ENCODE measurements around the gene LINC00237. TPM values are rescaled to one million over a fixed set of nuclear protein-coding genes. Genes with fewer than 3 reads are reported as not detected.

The LINC00237 gene
- total RNA-seq, 1 experiment from 2014 or later = not detected

DNA sequence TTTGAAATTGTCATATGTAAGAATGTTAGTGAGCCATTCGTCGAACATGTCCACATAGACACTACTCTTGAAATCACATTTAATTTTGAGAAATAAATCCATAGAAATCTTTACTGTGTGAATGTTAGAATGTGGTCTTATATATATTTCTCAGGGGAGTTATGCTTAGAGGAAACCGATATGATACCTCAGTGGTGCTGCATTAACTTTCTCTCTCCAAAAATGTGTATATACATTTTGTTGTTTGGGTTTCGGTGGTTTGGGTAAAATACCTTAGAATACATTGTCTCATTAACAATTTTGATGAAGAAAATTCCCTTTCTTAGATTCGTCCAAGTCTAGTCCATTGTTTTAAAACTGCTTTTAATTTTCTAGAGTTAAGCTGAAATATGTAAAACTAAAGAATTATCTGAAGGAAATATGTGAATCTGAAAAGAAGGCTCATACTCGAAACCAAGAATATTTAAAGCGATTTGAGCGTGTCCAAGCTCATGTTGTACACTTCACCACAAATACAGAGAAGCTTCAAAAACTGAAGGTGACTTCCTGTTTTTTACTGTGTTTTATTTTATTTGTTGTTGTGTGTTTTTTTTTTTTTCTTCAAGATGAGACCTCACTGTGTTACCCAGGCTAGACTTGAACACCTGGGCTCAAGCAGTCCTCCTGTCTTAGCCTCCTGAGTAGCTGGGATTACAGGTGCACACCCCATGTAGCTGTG lies 30.0 kb upstream of the LINC00237 start:
- no peak overlapping the region for H3K27ac Mint-ChIP-seq (ENCODE audit: low read depth, unreplicated experiment)
- no peaks in the 10 kb centered on the region for H3K27me3 Mint-ChIP-seq (ENCODE audit: insufficient read depth, unreplicated experiment)
- CTCF ChIA-PET = interaction anchor here (0.7 to 2.0 kb wide), 6 partner anchors 10 to 479 kb away, joined by 3 to 6 read pairs (median 3); partner anchors contain the start of gene KIZ
- H3K4me1 Mint-ChIP-seq (ENCODE audit: insufficient read depth, unreplicated experiment) = no peaks in the 10 kb centered on the region
- TF ChIP-seq, protein P1, sequence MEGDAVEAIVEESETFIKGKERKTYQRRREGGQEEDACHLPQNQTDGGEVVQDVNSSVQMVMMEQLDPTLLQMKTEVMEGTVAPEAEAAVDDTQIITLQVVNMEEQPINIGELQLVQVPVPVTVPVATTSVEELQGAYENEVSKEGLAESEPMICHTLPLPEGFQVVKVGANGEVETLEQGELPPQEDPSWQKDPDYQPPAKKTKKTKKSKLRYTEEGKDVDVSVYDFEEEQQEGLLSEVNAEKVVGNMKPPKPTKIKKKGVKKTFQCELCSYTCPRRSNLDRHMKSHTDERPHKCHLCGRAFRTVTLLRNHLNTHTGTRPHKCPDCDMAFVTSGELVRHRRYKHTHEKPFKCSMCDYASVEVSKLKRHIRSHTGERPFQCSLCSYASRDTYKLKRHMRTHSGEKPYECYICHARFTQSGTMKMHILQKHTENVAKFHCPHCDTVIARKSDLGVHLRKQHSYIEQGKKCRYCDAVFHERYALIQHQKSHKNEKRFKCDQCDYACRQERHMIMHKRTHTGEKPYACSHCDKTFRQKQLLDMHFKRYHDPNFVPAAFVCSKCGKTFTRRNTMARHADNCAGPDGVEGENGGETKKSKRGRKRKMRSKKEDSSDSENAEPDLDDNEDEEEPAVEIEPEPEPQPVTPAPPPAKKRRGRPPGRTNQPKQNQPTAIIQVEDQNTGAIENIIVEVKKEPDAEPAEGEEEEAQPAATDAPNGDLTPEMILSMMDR (IDR thresholded peaks at IDR 0.05; ENCODE audit: unreplicated experiment) = no peak
- intact Hi-C loops (cut with micrococcal nuclease) = no loop called here
- no peak for DNase-seq (ENCODE audit: unreplicated experiment)
- H3K9me3 Mint-ChIP-seq (ENCODE audit: unreplicated experiment) = no peaks in the 10 kb centered on the region
- BruUV-seq (replicated peaks) = no TSS peak
- no peak overlapping the region for H3K4me3 Mint-ChIP-seq (ENCODE audit: unreplicated experiment)
- POLR2A ChIA-PET = interaction anchor here (0.5 to 3.5 kb wide), 4 partner anchors 8 to 23 kb away, joined by 3 to 19 read pairs (median 4); partner anchors contain the start of gene KIZ
- peaks cover 59% of the 10 kb centered on the region for H3K36me3 Mint-ChIP-seq (ENCODE audit: insufficient read depth, unreplicated experiment)

DNA sequence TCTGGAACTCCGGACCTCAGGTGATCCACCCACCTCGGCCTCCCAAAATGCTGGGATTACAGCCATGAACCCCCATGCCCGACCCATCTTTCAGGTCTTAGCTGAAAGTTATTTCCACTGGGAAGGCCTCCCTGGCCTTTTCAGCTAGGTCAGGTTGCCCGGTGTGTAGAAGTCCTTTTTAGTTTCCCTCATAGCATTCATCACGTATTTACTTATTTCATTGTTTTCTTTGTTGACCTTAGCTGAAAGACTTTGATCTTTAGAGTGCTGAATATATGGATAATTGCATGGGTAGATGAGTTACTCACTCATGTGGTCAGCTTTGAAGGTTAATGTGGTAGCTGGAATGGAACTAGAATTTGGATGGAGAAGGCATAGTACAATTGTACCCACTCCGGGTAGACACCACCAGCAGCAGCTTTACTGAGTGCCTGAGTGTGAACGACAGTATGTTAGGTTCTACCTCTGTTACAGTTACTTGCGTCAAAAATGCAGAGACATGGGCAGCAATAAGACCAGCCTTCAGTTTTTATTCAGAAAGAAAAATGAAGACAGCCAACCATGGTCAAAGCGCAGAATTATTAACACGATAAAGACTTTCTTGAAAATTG lies 28.8 kb upstream of the LINC00237 start:
- H3K4me3 Mint-ChIP-seq (ENCODE audit: unreplicated experiment) = no peak overlapping the region
- intact Hi-C loops (cut with micrococcal nuclease) = no loop called here
- no peak overlapping the region for H3K27ac Mint-ChIP-seq (ENCODE audit: low read depth, unreplicated experiment)
- no peaks in the 10 kb centered on the region for H3K9me3 Mint-ChIP-seq (ENCODE audit: unreplicated experiment)
- no peak for DNase-seq (ENCODE audit: unreplicated experiment)
- H3K36me3 Mint-ChIP-seq (ENCODE audit: insufficient read depth, unreplicated experiment) = peaks cover 54% of the 10 kb centered on the region
- no TSS peak for BruUV-seq (replicated peaks)
- ChIA-PET CTCF (interaction anchor here (0.6 to 2.2 kb wide), 3 partner anchors 101 to 275 kb away, joined by 3 to 7 read pairs (median 4); no protein-coding TSS in a partner anchor), POLR2A (interaction anchor here (1.5 to 3.5 kb wide), 2 partner anchors 9 to 12 kb away, joined by 4 to 19 read pairs; partner anchors contain the start of gene KIZ)
- no peaks in the 10 kb centered on the region for H3K27me3 Mint-ChIP-seq (ENCODE audit: insufficient read depth, unreplicated experiment)
- TF ChIP-seq, protein P1 (IDR thresholded peaks at IDR 0.05; ENCODE audit: unreplicated experiment) = no peak
- no peaks in the 10 kb centered on the region for H3K4me1 Mint-ChIP-seq (ENCODE audit: insufficient read depth, unreplicated experiment)

DNA sequence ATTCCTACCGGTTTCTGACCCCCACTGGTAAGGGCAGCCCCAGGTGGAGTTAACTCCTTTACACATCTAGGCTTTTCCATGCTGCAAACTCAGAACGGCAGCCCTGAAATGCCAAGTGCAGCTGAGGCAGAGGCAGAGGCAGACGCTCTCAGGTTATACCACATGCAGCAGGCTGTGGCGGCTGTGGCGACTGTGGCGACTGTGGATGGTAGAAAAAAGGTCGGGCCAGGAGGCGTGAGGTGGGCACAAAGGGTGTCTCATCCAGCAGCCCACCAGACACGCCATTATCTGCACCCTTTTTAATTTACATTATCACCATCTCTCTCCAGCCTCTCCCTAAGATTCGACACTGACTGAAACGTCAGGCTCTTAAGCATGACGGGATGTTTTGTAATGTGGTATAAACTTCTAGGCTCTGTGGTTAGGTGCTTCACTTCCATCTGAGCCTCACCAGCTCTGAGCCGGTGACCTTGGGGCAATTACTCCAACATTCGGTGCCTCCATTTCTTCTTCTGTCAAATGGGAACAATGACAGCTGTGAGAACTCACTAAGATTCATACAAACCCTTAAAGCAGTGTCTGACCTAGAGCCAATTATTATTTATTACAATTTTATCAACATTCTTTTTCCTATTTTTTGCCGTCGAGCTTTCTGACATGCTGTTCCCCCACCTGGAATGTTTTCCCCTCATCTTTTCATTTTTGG lies 27.9 kb upstream of the LINC00237 start:
- TF ChIP-seq, protein P1 (IDR thresholded peaks at IDR 0.05; ENCODE audit: unreplicated experiment) = no peak
- peaks cover 45% of the 10 kb centered on the region for H3K36me3 Mint-ChIP-seq (ENCODE audit: insufficient read depth, unreplicated experiment)
- ChIA-PET POLR2A (interaction anchor here (3.5 kb wide), 1 partner anchor 8 kb away, joined by 19 read pairs; the partner anchor contains the start of gene KIZ), CTCF (interaction anchor here (0.6 to 2.2 kb wide), 5 partner anchors 45 to 252 kb away, joined by 3 to 7 read pairs (median 4); no protein-coding TSS in a partner anchor)
- H3K27me3 Mint-ChIP-seq (ENCODE audit: insufficient read depth, unreplicated experiment) = no peaks in the 10 kb centered on the region
- BruUV-seq (replicated peaks) = no TSS peak
- DNase-seq (ENCODE audit: unreplicated experiment) = no peak
- H3K9me3 Mint-ChIP-seq (ENCODE audit: unreplicated experiment) = no peaks in the 10 kb centered on the region
- H3K4me3 Mint-ChIP-seq (ENCODE audit: unreplicated experiment) = no peak overlapping the region
- no peaks in the 10 kb centered on the region for H3K4me1 Mint-ChIP-seq (ENCODE audit: insufficient read depth, unreplicated experiment)
- intact Hi-C loops (cut with micrococcal nuclease) = no loop called here
- no peak overlapping the region for H3K27ac Mint-ChIP-seq (ENCODE audit: low read depth, unreplicated experiment)

DNA sequence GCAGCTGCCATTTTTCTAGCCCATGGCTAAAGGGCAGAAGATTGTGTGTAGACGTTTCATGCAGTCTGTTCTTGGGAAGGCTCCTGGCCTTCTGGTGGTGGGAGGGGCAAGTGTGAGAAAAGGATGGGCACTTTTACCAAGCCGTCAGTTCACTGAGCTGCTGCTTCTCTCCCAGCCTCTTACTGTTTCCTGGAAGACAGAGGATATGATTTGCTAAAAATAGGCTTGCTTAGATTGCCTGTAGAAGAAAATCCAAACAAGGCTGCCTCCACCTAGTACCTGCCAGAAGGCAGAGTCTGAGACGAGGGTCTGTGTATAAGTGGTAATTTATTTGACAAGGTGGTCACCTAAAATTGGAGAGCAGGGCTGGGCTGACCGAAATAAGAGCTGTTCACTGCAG lies 27.2 kb upstream of the LINC00237 start:
- TF ChIP-seq, protein P1 (IDR thresholded peaks at IDR 0.05; ENCODE audit: unreplicated experiment) = no peak
- no peak overlapping the region for H3K4me3 Mint-ChIP-seq (ENCODE audit: unreplicated experiment)
- H3K27ac Mint-ChIP-seq (ENCODE audit: low read depth, unreplicated experiment) = no peak overlapping the region
- no TSS peak for BruUV-seq (replicated peaks)
- DNase-seq (ENCODE audit: unreplicated experiment) = no peak
- H3K4me1 Mint-ChIP-seq (ENCODE audit: insufficient read depth, unreplicated experiment) = no peaks in the 10 kb centered on the region
- CTCF ChIA-PET = interaction anchor here (0.9 to 2.2 kb wide), 3 partner anchors 102 to 269 kb away, joined by 3 to 7 read pairs (median 3); no protein-coding TSS in a partner anchor
- H3K27me3 Mint-ChIP-seq (ENCODE audit: insufficient read depth, unreplicated experiment) = no peaks in the 10 kb centered on the region
- no peaks in the 10 kb centered on the region for H3K9me3 Mint-ChIP-seq (ENCODE audit: unreplicated experiment)
- intact Hi-C loops (cut with micrococcal nuclease) = no loop called here
- POLR2A ChIA-PET = no interaction called here
- H3K36me3 Mint-ChIP-seq (ENCODE audit: insufficient read depth, unreplicated experiment) = peaks cover 43% of the 10 kb centered on the region
